OCI-LY3 (cell line): Measurements from ENCODE around the gene IFNG.

Experiments used
- H2AFZ ChIP-seq: fragments of 200-600, 300-600 bp; shearing (Covaris generic); 2 replicates; pipeline ENCODE4 v1.6.0; 2014; ENCODE audit warnings: antibody characterized with exemption, low read depth, low read length
- H3K27ac ChIP-seq: fragments of 200-600, 300-600 bp; sonication (generic); 2 replicates; pipeline ENCODE4 v1.5.1; 2014; ENCODE audit warnings: mild to moderate bottlenecking, low read length, moderate library complexity, mixed read lengths
- H3K27me3 ChIP-seq: fragments of 200-600, 300-600 bp; sonication (generic); 2 replicates; pipeline ENCODE4 v1.6.1; 2014; ENCODE audit warnings: low read depth, low read length, mixed read lengths
- H3K36me3 ChIP-seq: fragments of 200-600, 300-600 bp; sonication (generic); replicated peaks from 2 replicates; pipeline ENCODE3; 2014; ENCODE audit warnings: low read depth, low read length, mixed read lengths
- H3K4me1 ChIP-seq: fragments of 300-600, 200-600 bp; sonication (generic); 2 replicates; pipeline ENCODE4 v1.6.1; 2014; ENCODE audit warnings: low read length, mixed read lengths
- H3K4me2 ChIP-seq: fragments of 200-600, 300-600 bp; sonication (generic); 2 replicates; pipeline ENCODE4 v1.6.1; 2014; ENCODE audit warnings: low read length, mixed read lengths
- H3K4me3 ChIP-seq: fragments of 300-600, 200-600 bp; sonication (generic); 2 replicates; pipeline ENCODE4 v1.5.1; 2014; ENCODE audit warnings: antibody characterized with exemption, mild to moderate bottlenecking, low read length, moderate library complexity
- H3K79me2 ChIP-seq: fragments of 300-600, 200-600 bp; shearing (Covaris generic); 2 replicates; pipeline ENCODE4 v1.6.1; 2014; ENCODE audit warnings: mild to moderate bottlenecking, low read length, mixed read lengths
- H3K9ac ChIP-seq: fragments of 300-600, 200-600 bp; shearing (Covaris generic); 2 replicates; pipeline ENCODE4 v1.6.0; 2014; ENCODE audit warnings: mild to moderate bottlenecking, low read length, moderate library complexity
- H3K9me3 ChIP-seq: fragments of 200-600, 300-600 bp; shearing (Covaris generic); 2 replicates; pipeline ENCODE4 v1.6.1; 2014; ENCODE audit warnings: low read length, mixed read lengths; ENCODE audit not compliant: insufficient read depth
- H4K20me1 ChIP-seq: fragments of 200-600, 300-600 bp; sonication (generic); 2 replicates; pipeline ENCODE4 v1.6.1; 2016; ENCODE audit warnings: low read length, mixed read lengths; ENCODE audit not compliant: insufficient read depth
- EZH2phosphoT487 ChIP-seq: fragments of 200-600 bp; shearing (Covaris generic); IDR thresholded peaks from 2 replicates; pipeline ENCODE4 v1.6.1; 2018; ENCODE audit warnings: antibody characterized with exemption, mixed run types, low read depth
- TF ChIP-seq, protein P1 (sequence below): fragments of 200-600, 300-600 bp; sonication (generic); IDR thresholded peaks from 2 replicates; pipeline ENCODE4 v1.5.1; 2014; ENCODE audit warnings: antibody characterized with exemption, low read length, low read depth

IFNG gene

DNA sequence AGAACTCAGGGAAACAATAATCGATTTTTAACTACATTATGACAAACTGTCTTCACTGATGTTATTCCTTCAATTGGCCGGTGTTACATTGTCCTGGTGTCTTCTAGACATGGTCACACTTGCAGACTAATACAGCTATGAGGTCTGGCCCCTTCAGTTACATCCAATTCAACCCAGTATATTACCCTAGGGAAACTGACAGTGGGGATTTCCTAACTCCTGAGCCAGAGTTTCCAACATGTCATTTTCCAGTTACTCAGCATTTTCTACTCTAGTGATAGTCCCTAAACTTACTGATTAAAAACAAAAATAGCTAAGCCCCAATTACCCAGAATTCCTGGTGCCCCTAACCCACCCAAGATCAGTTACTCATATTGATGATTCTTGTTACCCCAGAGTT lies 21.1 kb downstream of the IFNG start:
- H3K27ac ChIP-seq, result no peak overlapping the region
- no peak for TF ChIP-seq EZH2phosphoT487
- TF ChIP-seq, protein P1, sequence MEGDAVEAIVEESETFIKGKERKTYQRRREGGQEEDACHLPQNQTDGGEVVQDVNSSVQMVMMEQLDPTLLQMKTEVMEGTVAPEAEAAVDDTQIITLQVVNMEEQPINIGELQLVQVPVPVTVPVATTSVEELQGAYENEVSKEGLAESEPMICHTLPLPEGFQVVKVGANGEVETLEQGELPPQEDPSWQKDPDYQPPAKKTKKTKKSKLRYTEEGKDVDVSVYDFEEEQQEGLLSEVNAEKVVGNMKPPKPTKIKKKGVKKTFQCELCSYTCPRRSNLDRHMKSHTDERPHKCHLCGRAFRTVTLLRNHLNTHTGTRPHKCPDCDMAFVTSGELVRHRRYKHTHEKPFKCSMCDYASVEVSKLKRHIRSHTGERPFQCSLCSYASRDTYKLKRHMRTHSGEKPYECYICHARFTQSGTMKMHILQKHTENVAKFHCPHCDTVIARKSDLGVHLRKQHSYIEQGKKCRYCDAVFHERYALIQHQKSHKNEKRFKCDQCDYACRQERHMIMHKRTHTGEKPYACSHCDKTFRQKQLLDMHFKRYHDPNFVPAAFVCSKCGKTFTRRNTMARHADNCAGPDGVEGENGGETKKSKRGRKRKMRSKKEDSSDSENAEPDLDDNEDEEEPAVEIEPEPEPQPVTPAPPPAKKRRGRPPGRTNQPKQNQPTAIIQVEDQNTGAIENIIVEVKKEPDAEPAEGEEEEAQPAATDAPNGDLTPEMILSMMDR, result no peak

DNA sequence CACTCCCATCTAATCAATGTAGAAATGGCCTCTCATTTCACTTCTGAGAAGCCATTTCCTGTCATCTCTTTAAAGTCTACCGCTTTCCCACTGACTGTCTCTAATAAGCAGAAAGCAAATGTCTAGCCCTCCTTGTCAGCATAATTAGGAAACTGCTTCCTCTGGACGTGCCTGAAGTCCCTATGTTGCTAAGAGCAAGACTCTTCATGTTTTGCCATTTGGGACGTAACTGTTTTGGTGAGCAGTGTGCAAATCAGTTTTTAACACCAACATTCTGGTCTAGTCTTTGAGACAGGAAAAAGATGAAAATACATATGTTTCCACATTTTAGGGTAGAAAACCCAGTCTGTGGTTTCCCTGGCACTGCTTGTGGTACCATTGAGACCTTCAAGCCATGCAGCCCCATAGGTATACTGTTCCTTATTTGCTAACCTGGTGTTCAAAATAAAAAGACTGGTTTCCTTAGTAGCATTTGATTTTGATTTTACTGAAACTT lies 22.2 kb downstream of the IFNG start:
- H3K79me2 ChIP-seq, result no peaks in the 10 kb centered on the region
- TF ChIP-seq EZH2phosphoT487, result no peak
- TF ChIP-seq, protein P1, result no peak

More for the DNA sequence above, 21.1 kb downstream of the IFNG start:
- no peaks in the 10 kb centered on the region for H3K79me2 ChIP-seq
- H3K4me3 ChIP-seq, result no peak overlapping the region
- no peaks in the 10 kb centered on the region for H3K27me3 ChIP-seq
- H3K9ac ChIP-seq, result no peak overlapping the region
- H3K4me1 ChIP-seq, result no peaks in the 10 kb centered on the region
- no peak overlapping the region for H3K4me2 ChIP-seq
- no peaks in the 10 kb centered on the region for H3K36me3 ChIP-seq
- H2AFZ ChIP-seq, result no peak overlapping the region
- no peaks in the 10 kb centered on the region for H3K9me3 ChIP-seq
- H4K20me1 ChIP-seq, result no peaks in the 10 kb centered on the region

DNA sequence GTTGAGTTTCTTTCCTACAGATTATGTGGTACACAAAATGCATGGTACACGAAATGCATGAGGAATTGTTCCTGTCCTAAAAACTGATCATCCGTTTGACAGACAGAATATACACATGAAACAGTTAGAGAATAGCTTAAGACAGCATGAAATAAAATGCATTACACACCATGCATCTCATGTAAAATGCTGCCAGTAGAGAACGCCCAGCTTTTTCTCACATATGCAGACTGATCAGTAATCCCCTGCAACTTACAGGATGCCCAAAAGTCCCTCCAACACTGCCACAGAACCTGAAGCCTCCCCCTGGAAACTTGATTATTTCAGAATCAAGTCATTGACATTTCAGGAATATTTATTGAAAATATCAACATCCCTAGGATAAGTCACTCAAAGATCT lies 24.0 kb downstream of the IFNG start:
- Histone ChIP-seq H4K20me1 (no peaks in the 10 kb centered on the region), H2AFZ (no peak overlapping the region), H3K4me3 (no peak overlapping the region), H3K4me2 (no peak overlapping the region), H3K27me3 (no peaks in the 10 kb centered on the region), H3K4me1 (no peaks in the 10 kb centered on the region), H3K9ac (no peak overlapping the region), H3K79me2 (no peaks in the 10 kb centered on the region), H3K9me3 (no peaks in the 10 kb centered on the region), H3K36me3 (no peaks in the 10 kb centered on the region), H3K27ac (no peak overlapping the region)
- TF ChIP-seq, protein P1, result no peak
- no peak for TF ChIP-seq EZH2phosphoT487

More for the DNA sequence above, 22.2 kb downstream of the IFNG start:
- H3K4me1 ChIP-seq, result no peaks in the 10 kb centered on the region
- H3K9ac ChIP-seq, result no peak overlapping the region
- H2AFZ ChIP-seq, result no peak overlapping the region
- H3K4me2 ChIP-seq, result no peak overlapping the region
- H3K27me3 ChIP-seq, result no peaks in the 10 kb centered on the region
- H3K9me3 ChIP-seq, result no peaks in the 10 kb centered on the region
- H3K36me3 ChIP-seq, result no peaks in the 10 kb centered on the region
- H3K4me3 ChIP-seq, result no peak overlapping the region
- H3K27ac ChIP-seq, result no peak overlapping the region
- H4K20me1 ChIP-seq, result no peaks in the 10 kb centered on the region

DNA sequence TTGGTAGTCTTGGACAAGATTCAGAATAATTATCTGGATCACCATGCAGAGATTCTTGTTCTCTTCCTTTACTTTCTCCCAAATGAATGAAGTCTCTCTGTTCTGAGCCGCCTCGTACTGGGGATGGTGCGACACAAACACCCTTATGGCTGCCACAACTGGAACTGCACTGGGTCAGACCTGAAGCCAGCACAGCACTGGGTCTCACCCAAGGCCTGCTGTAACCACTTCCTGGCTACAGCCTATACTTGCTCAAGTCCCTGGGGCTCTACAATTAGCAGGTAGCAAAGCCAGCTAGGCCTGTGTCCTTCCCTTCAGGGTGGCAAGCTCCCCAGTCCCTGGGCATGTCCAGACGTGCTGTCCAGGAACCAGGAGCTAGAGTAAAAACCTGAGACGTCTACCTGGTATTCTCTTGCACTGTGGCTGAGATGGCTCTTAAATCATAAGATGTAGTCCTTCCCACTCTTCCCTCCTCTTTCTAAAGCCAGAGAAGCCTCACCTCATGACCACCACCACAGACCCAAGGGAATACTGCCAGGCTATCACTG lies 27.6 kb downstream of the IFNG start:
- no peaks in the 10 kb centered on the region for H3K27me3 ChIP-seq
- H3K27ac ChIP-seq, result no peak overlapping the region
- H3K4me2 ChIP-seq, result no peak overlapping the region
- H4K20me1 ChIP-seq, result no peaks in the 10 kb centered on the region
- no peaks in the 10 kb centered on the region for H3K36me3 ChIP-seq
- TF ChIP-seq, protein P1, result no peak
- TF ChIP-seq EZH2phosphoT487, result no peak
- no peaks in the 10 kb centered on the region for H3K79me2 ChIP-seq
- H3K4me3 ChIP-seq, result no peak overlapping the region
- H3K4me1 ChIP-seq, result no peaks in the 10 kb centered on the region
- no peak overlapping the region for H2AFZ ChIP-seq
- no peak overlapping the region for H3K9ac ChIP-seq
- no peaks in the 10 kb centered on the region for H3K9me3 ChIP-seq
